ENCODE results near the gene NAV2.

NAV2 gene

GRCh38 chr11:20117291-20117690, 404.7 kb downstream of the NAV2 start:
- no peak overlapping the region for H3K27ac ChIP-seq
- peaks cover 10% of the 10 kb centered on the region for H3K27me3 ChIP-seq
- H3K4me1 ChIP-seq (ENCODE audit: control insufficient read depth in 1 of 2, insufficient read depth in 1 of 2, low read depth in 1 of 2, low read length in 1 of 2): peaks cover 6 to 12% of the 10 kb centered on the region in 2 experiments
- H3K4me3 ChIP-seq (ENCODE audit: low read depth in 1 of 2, low read length in 1 of 2): no peak overlapping the region
- no peaks in the 10 kb centered on the region for H3K9me3 ChIP-seq
- TF ChIP-seq CTCF (IDR thresholded peaks at IDR 0.05): no peak
- H3K36me3 ChIP-seq: peaks cover 57% of the 10 kb centered on the region

GRCh38 chr11:20118209-20118608, 405.6 kb downstream of the NAV2 start:
- no peak for TF ChIP-seq CTCF (IDR thresholded peaks at IDR 0.05)
- Histone ChIP-seq H3K27ac (no peak overlapping the region), H3K4me1 (ENCODE audit: control insufficient read depth in 1 of 2, insufficient read depth in 1 of 2, low read depth in 1 of 2, low read length in 1 of 2) (peaks cover under 1 to 3% of the 10 kb centered on the region in 2 experiments), H3K9me3 (no peaks in the 10 kb centered on the region), H3K27me3 (peaks cover 8% of the 10 kb centered on the region), H3K36me3 (peaks cover 57% of the 10 kb centered on the region), H3K4me3 (ENCODE audit: low read depth in 1 of 2, low read length in 1 of 2) (no peak overlapping the region)

GRCh38 chr11:20119315-20119714, 406.7 kb downstream of the NAV2 start:
- Histone ChIP-seq H3K4me3 (ENCODE audit: low read depth in 1 of 2, low read length in 1 of 2) (no peak overlapping the region), H3K36me3 (peaks cover 51% of the 10 kb centered on the region), H3K27me3 (peaks cover 8% of the 10 kb centered on the region), H3K4me1 (ENCODE audit: control insufficient read depth in 1 of 2, insufficient read depth in 1 of 2, low read depth in 1 of 2, low read length in 1 of 2) (no peaks in the 10 kb centered on the region), H3K27ac (no peak overlapping the region), H3K9me3 (no peaks in the 10 kb centered on the region)
- no peak for TF ChIP-seq CTCF (IDR thresholded peaks at IDR 0.05)

- no peak overlapping the region for H3K4me3 ChIP-seq (ENCODE audit: low read depth in 1 of 2, low read length in 1 of 2)
- H3K27me3 ChIP-seq: peaks cover 8% of the 10 kb centered on the region
- no peaks in the 10 kb centered on the region for H3K9me3 ChIP-seq
- no peaks in the 10 kb centered on the region for H3K4me1 ChIP-seq (ENCODE audit: control insufficient read depth in 1 of 2, insufficient read depth in 1 of 2, low read depth in 1 of 2, low read length in 1 of 2)
- H3K36me3 ChIP-seq: peaks cover 41% of the 10 kb centered on the region
- no peak overlapping the region for H3K27ac ChIP-seq
- no peak for TF ChIP-seq CTCF (IDR thresholded peaks at IDR 0.05)
These were observed 407.7 kb downstream of the NAV2 start for GRCh38 chr11:20120134-20120925.

GRCh38 chr11:20122131-20122530, 409.5 kb downstream of the NAV2 start:
- H3K4me1 ChIP-seq (ENCODE audit: control insufficient read depth in 1 of 2, insufficient read depth in 1 of 2, low read depth in 1 of 2, low read length in 1 of 2): no peaks in the 10 kb centered on the region
- TF ChIP-seq CTCF (IDR thresholded peaks at IDR 0.05): no peak

More at GRCh38 chr11:20122131-20122530, 409.5 kb downstream of the NAV2 start:
- Histone ChIP-seq H3K27me3 (peaks cover 13% of the 10 kb centered on the region), H3K36me3 (peaks cover 31% of the 10 kb centered on the region), H3K4me3 (ENCODE audit: low read depth in 1 of 2, low read length in 1 of 2) (no peak overlapping the region), H3K9me3 (no peaks in the 10 kb centered on the region), H3K27ac (no peak overlapping the region)

All from neutrophil (primary cell).